H1 (cell line): ENCODE measurements around the gene FGF19. TPM values are rescaled to one million over a fixed set of nuclear protein-coding genes. Genes with fewer than 3 reads are reported as not detected.

ENCODE experiments used
- CTCF ChIA-PET: fragments of 300-600 bp; sonication (Branson Sonifier 250); formaldehyde crosslinking; loops from one replicate; lab custom pipeline; 2021; ENCODE audit not compliant: partially characterized antibody; lab: Charles Lee
- POLR2A ChIA-PET: fragments of 300-600 bp; sonication (Branson Sonifier 250); formaldehyde crosslinking; loops from one replicate; lab custom pipeline; 2021; ENCODE audit warnings: inconsistent platforms; ENCODE audit not compliant: partially characterized antibody; lab: Charles Lee
- DNase-seq, 2 experiments: peaks; one replicate each; pipeline versions ENCODE4 v3.0.0 to v3.0.0-alpha.2; 2010 to 2022; ENCODE audit warnings: low spot score in 2 of 2, low read depth in 1 of 2, mixed read lengths in 1 of 2
- FAIRE-seq: peaks from 2 replicates; lab custom pipeline; 2011; peaks lifted over from hg19 to GRCh38; lab: Jason Lieb, UNC
- H2AFZ ChIP-seq: 2 replicates; pipeline ENCODE4 v1.8.1; 2012; ENCODE audit warnings: low read length, inconsistent platforms
- H2AK5ac ChIP-seq: 2 replicates; pipeline ENCODE4 v1.6.1; 2013; ENCODE audit warnings: low read depth, low read length
- H2BK120ac ChIP-seq: replicated peaks from 2 replicates; pipeline ENCODE3; 2013; ENCODE audit warnings: low read depth, low read length, inconsistent platforms
- H2BK12ac ChIP-seq: 2 replicates; pipeline ENCODE4 v1.6.1; 2013; ENCODE audit warnings: low read depth, low read length
- H2BK15ac ChIP-seq: 2 replicates; pipeline ENCODE4 v1.6.1; 2013; ENCODE audit warnings: low read length
- H2BK20ac ChIP-seq: 2 replicates; pipeline ENCODE4 v1.6.1; 2013; ENCODE audit warnings: low read length
- H2BK5ac ChIP-seq: 2 replicates; pipeline ENCODE4 v1.6.1; 2013; ENCODE audit warnings: low read depth, low read length
- H3K14ac ChIP-seq: 2 replicates; pipeline ENCODE4 v1.6.1; 2013; ENCODE audit warnings: inconsistent platforms; ENCODE audit not compliant: insufficient read length
- H3K18ac ChIP-seq: 2 replicates; pipeline ENCODE4 v1.6.1; 2013; ENCODE audit warnings: low read length; ENCODE audit errors: extremely low read depth
- H3K23ac ChIP-seq: 2 replicates; pipeline ENCODE4 v1.6.1; 2013; ENCODE audit warnings: inconsistent platforms; ENCODE audit not compliant: insufficient read length
- H3K23me2 ChIP-seq: 2 replicates; pipeline ENCODE4 v1.6.1; 2013; ENCODE audit warnings: low read depth, low read length
- H3K27ac ChIP-seq: 2 replicates; pipeline ENCODE4 v1.6.1; 2011; ENCODE audit warnings: low read depth, low read length, inconsistent platforms
- H3K27me3 ChIP-seq, 4 experiments: replicated peaks in 1 of 4; 1 replicate in 1 of 4; 2 replicates in 3 of 4; pipeline versions ENCODE4 v1.6.1 to v1.8.1; 2011 to 2013; ENCODE audit warnings: low read length in 3 of 4, mild to moderate bottlenecking in 3 of 4, inconsistent platforms in 2 of 4, mixed read lengths in 2 of 4, moderate library complexity in 1 of 4; ENCODE audit not compliant: control insufficient read depth in 3 of 4, insufficient read depth in 3 of 4; ENCODE audit errors: extremely low read depth in 1 of 4
- H3K36me3 ChIP-seq, 4 experiments: 2 replicates each; pipeline versions ENCODE4 v1.6.1 to v1.8.1; 2011 to 2013; ENCODE audit warnings: mild to moderate bottlenecking in 4 of 4, low read length in 3 of 4, moderate library complexity in 2 of 4, control low read depth in 1 of 4, inconsistent platforms in 1 of 4; ENCODE audit not compliant: insufficient read depth in 4 of 4, control insufficient read depth in 2 of 4
- H3K4ac ChIP-seq: replicated peaks from 2 replicates; pipeline ENCODE3; 2013; ENCODE audit warnings: low read length, low read depth, mixed read lengths, inconsistent platforms; ENCODE audit not compliant: insufficient read length
- H3K4me1 ChIP-seq, 4 experiments: replicated peaks in 1 of 4; 1 replicate in 1 of 4; 2 replicates in 3 of 4; pipeline versions ENCODE4 v1.6.1 to v1.8.1; 2011 to 2013; ENCODE audit warnings: low read length in 3 of 4, inconsistent platforms in 2 of 4, mixed read lengths in 1 of 4; ENCODE audit not compliant: insufficient read depth in 4 of 4, control insufficient read depth in 3 of 4
- H3K4me2 ChIP-seq, 2 experiments: 2 replicates each; pipeline versions ENCODE4 v1.6.1 to v1.8.1; 2011 to 2013; ENCODE audit warnings: low read depth in 2 of 2, low read length in 2 of 2, control low read depth in 1 of 2, inconsistent platforms in 1 of 2, mild to moderate bottlenecking in 1 of 2; ENCODE audit not compliant: insufficient read depth in 1 of 2
- H3K4me3 ChIP-seq, 4 experiments: fragments of 200-600, 300-600 bp in 1 of 4; sonication (generic), shearing (Covaris generic), sonication (Bioruptor Twin) in 1 of 4; 2 replicates each; pipeline versions ENCODE4 v1.5.1 to v1.8.1; 2011 to 2016; ENCODE audit warnings: low read length in 4 of 4, low read depth in 3 of 4, control low read depth in 2 of 4, inconsistent platforms in 2 of 4, mild to moderate bottlenecking in 2 of 4, mixed read lengths in 1 of 4, moderate library complexity in 1 of 4; ENCODE audit not compliant: insufficient read depth in 2 of 4; ENCODE audit errors: extremely low read depth in 1 of 4
- H3K56ac ChIP-seq: replicated peaks from 2 replicates; pipeline ENCODE3; 2013; ENCODE audit warnings: low read depth, mild to moderate bottlenecking, mixed read lengths, low read length, inconsistent platforms; ENCODE audit not compliant: insufficient read length
- H3K79me1 ChIP-seq: 2 replicates; pipeline ENCODE4 v1.6.1; 2013; ENCODE audit warnings: low read depth, low read length, control low read depth
- H3K79me2 ChIP-seq, 2 experiments: 2 replicates each; pipeline versions ENCODE4 v1.6.1 to v1.8.1; 2012 to 2013; ENCODE audit warnings: low read length in 2 of 2, mild to moderate bottlenecking in 2 of 2, inconsistent platforms in 1 of 2; ENCODE audit not compliant: insufficient read depth in 2 of 2, control insufficient read depth in 1 of 2
- H3K9ac ChIP-seq, 4 experiments: replicated peaks in 1 of 4; 1 replicate in 1 of 4; 2 replicates in 3 of 4; pipeline versions ENCODE4 v1.6.1 to v1.8.1; 2011 to 2013; ENCODE audit warnings: low read depth in 3 of 4, low read length in 3 of 4, control low read depth in 2 of 4, mild to moderate bottlenecking in 2 of 4, moderate library complexity in 2 of 4, inconsistent platforms in 1 of 4; ENCODE audit errors: extremely low read depth in 1 of 4
- H3K9me3 ChIP-seq, 2 experiments: 2 replicates each; pipeline versions ENCODE4 v1.6.1 to v1.8.1; 2012 to 2013; ENCODE audit warnings: mild to moderate bottlenecking in 2 of 2, moderate library complexity in 2 of 2, control low read depth in 1 of 2, inconsistent platforms in 1 of 2, low read depth in 1 of 2, low read length in 1 of 2, mixed read lengths in 1 of 2; ENCODE audit not compliant: insufficient read depth in 2 of 2
- H4K20me1 ChIP-seq, 2 experiments: replicated peaks in 1 of 2; 2 replicates each; pipeline versions ENCODE3 to v1.8.1; 2011 to 2013; ENCODE audit warnings: inconsistent platforms in 2 of 2, low read length in 2 of 2, mild to moderate bottlenecking in 1 of 2; ENCODE audit not compliant: insufficient read depth in 2 of 2, control insufficient read depth in 1 of 2
- H4K5ac ChIP-seq: 2 replicates; pipeline ENCODE4 v1.6.1; 2013; ENCODE audit warnings: low read length, low read depth, mixed read lengths, inconsistent platforms; ENCODE audit not compliant: insufficient read length
- H4K8ac ChIP-seq: 2 replicates; pipeline ENCODE4 v1.8.0; 2013; ENCODE audit warnings: mild to moderate bottlenecking, moderate library complexity, low read length, inconsistent platforms; ENCODE audit not compliant: insufficient read depth; ENCODE audit errors: extremely low read depth
- H4K91ac ChIP-seq: replicated peaks from 2 replicates; pipeline ENCODE3; 2013; ENCODE audit warnings: low read length, mixed read lengths, inconsistent platforms; ENCODE audit not compliant: insufficient read length
- ASH2L ChIP-seq: fragments of 200-600, 300-600 bp; sonication (generic); IDR thresholded peaks from one replicate; pipeline ENCODE4 v1.7.1; 2017; ENCODE audit warnings: low read length
- BRCA1 ChIP-seq: IDR thresholded peaks from 2 replicates; pipeline ENCODE4 v1.6.1; 2012; ENCODE audit warnings: low read depth, low read length, improper control_type of control experiment
- CEBPB ChIP-seq: IDR thresholded peaks from 2 replicates; pipeline ENCODE4 v1.6.1; 2012; ENCODE audit warnings: low read depth, low read length
- EZH2 ChIP-seq: fragments of 200-600 bp; sonication (generic); IDR thresholded peaks from 2 replicates; pipeline ENCODE4 v1.7.1; 2012; ENCODE audit warnings: low read depth, mild to moderate bottlenecking, moderate library complexity, low read length, inconsistent platforms; ENCODE audit not compliant: severe bottlenecking
- HDAC6 ChIP-seq: IDR thresholded peaks from one replicate; pipeline ENCODE4 v1.7.1; 2012; ENCODE audit warnings: low read depth, mild to moderate bottlenecking, inconsistent platforms, low read length, moderate library complexity
- JUN ChIP-seq: IDR thresholded peaks from 2 replicates; pipeline ENCODE4 v1.6.1; 2011; ENCODE audit warnings: low read depth, mild to moderate bottlenecking, improper control_type of control experiment, low read length
- NRF1 ChIP-seq: IDR thresholded peaks from 2 replicates; pipeline ENCODE4 v1.6.1; 2011; ENCODE audit warnings: mild to moderate bottlenecking, low read depth, low read length, improper control_type of control experiment
- POLR2A ChIP-seq, 2 experiments: IDR thresholded peaks; 1 replicate in 1 of 2; 2 replicates in 1 of 2; pipeline ENCODE4 v1.6.1; 2011; ENCODE audit warnings: low read depth in 2 of 2, low read length in 2 of 2, mild to moderate bottlenecking in 2 of 2; ENCODE audit errors: control extremely low read depth in 1 of 2
- RAD21 ChIP-seq, 2 experiments: IDR thresholded peaks in 1 of 2; conservative IDR thresholded peaks in 1 of 2; 2 replicates each; pipeline ENCODE4 v1.6.1; 2011; ENCODE audit warnings: low read depth in 2 of 2, low read length in 2 of 2, improper control_type of control experiment in 1 of 2, inconsistent platforms in 1 of 2, mild to moderate bottlenecking in 1 of 2, moderate library complexity in 1 of 2
- WGBS, 2 experiments: shearing (Covaris generic) in 1 of 2; methylation state at CpG; one replicate each; pipeline versions ENCODE4 v1.1.6 to v1.1.7; 2013 to 2015; ENCODE audit warnings: low lambda C conversion rate in 2 of 2, mixed read lengths in 2 of 2, inconsistent platforms in 1 of 2, low coverage in 1 of 2, missing lambda C conversion rate in 1 of 2; ENCODE audit not compliant: insufficient replicate concordance in 2 of 2, insufficient coverage in 1 of 2, insufficient read length in 1 of 2; ENCODE audit errors: extremely low coverage in 1 of 2, missing lambda C conversion rate in 1 of 2; 5-methylcytosine and 5-hydroxymethylcytosine counted together
- polyA plus RNA-seq, 7 experiments: library from polyadenylated mRNA; depleted of rRNA in 3 of 7; stranded (reverse) in 5 of 7; unstranded in 2 of 7; fragments of >200 nt in 5 of 7; fragments of 200-250 nt in 2 of 7; gene quantifications; 1 replicate in 5 of 7; 2 replicates in 1 of 7; 4 replicates in 1 of 7; pipeline versions ENCODE4 v1.2.1 to v1.2.3, GENCODE V29; 2011 to 2013; ENCODE audit warnings: missing spikeins in 2 of 7, mixed read lengths in 2 of 7
- total RNA-seq: library from RNA; stranded (reverse); fragmentation: NEBNext Ultra II Directional; extraction: Animal tissue kit (Norgen Biotek cat#: 25700); gene quantifications from 2 replicates; pipeline ENCODE4 v1.2.1, GENCODE V29; 2021

The FGF19 gene
- total and polyA plus RNA-seq, 2 of the 8 experiments (the other 6 are each of a cell fraction or from before 2014, with no cell fraction given), result 9.6 to 14.8 TPM

DNA sequence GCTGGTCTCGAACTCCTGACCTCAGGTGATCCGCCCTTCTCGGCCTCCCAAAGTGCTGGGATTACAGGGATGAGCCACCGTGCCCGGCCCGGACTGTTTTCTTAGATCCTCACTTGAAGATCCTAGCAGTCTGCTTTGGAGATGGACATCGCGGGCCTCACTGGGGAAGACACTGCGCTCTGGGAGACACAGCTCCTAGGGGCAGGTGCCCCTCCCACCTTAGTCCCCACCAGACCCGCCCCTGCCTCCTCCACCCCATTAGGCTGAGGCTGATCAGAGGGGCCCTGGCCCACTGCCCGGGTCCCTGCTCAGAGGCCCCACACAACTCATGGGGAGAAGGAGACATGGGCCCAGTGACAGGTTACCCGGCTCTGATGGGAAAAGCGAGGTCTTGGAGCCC, 17.4 kb downstream of the FGF19 start:
- Histone ChIP-seq H3K9ac (no peak overlapping the region), H3K56ac (no peak overlapping the region), H3K4me2 (no peak overlapping the region), H4K20me1 (no peaks in the 10 kb centered on the region), H3K4me3 (no peak overlapping the region), H3K36me3 (no peaks in the 10 kb centered on the region), H3K18ac (no peak overlapping the region), H4K91ac (no peak overlapping the region), H2BK15ac (no peak overlapping the region), H3K79me1 (no peaks in the 10 kb centered on the region), H3K23ac (no peak overlapping the region), H2BK120ac (no peak overlapping the region), H2AFZ (no peak overlapping the region), H4K8ac (0 out of 2 replicates have a peak overlapping the region, but pooled peaks have one; percentile 5), H3K79me2 (no peaks in the 10 kb centered on the region), H3K4ac (no peak overlapping the region), H2AK5ac (no peak overlapping the region), H3K27me3 (peaks cover 0 to 6% (median 3%) of the 10 kb centered on the region in 4 experiments; a peak in 4 of 7 replicates), H4K5ac (no peak overlapping the region), H2BK5ac (no peak overlapping the region), H3K23me2 (no peaks in the 10 kb centered on the region; the same call in 1 of the 2 replicates), H3K14ac (no peak overlapping the region), H3K4me1 (no peaks in the 10 kb centered on the region; a peak in 1 of 7 replicates), H3K9me3 (no peaks in the 10 kb centered on the region; a peak in 1 of 4 replicates), H2BK12ac (no peak overlapping the region), H3K27ac (no peak overlapping the region), H2BK20ac (no peak overlapping the region)
- WGBS, 2 experiments, result 80% methylated on average over 9 of the region's 13 CpGs; no CpG with 5 or more reads in 1 of the 2 experiments
- ChIA-PET POLR2A (interaction anchor here (0.8 to 3.1 kb wide), 2 partner anchors 9 to 14 kb away, joined by 4 to 8 read pairs; no protein-coding TSS in a partner anchor), CTCF (interaction anchor here (0.5 to 4.4 kb wide), 11 partner anchors 10 to 229 kb away, joined by 3 to 29 read pairs (median 5); no protein-coding TSS in a partner anchor)
- DNase-seq (no peak), FAIRE-seq (no peak)
- TF ChIP-seq POLR2A (IDR thresholded peaks at IDR 0.05; ENCODE audit: control extremely low read depth in 1 of 2, low read depth in 2 of 2, low read length in 2 of 2) (no peak), EZH2 (no peak), RAD21 (IDR thresholded peaks at IDR 0.05 in 1 of 2, conservative IDR thresholded peaks at IDR 0.05 in 1 of 2; ENCODE audit: low read depth in 2 of 2, low read length in 2 of 2) (no peak), JUN (no peak), HDAC6 (no peak), BRCA1 (no peak), ASH2L (no peak), CEBPB (no peak), NRF1 (no peak)
